GM12874 (cell line): ENCODE measurements around the gene ATP2B3.

Source experiments
- CTCF ChIP-seq: IDR thresholded peaks from 2 replicates; pipeline ENCODE4 v1.5.1; 2011; ENCODE audit warnings: low read depth, mild to moderate bottlenecking, control low read depth, low read length, moderate library complexity; ENCODE audit not compliant: insufficient read depth

The ATP2B3 gene

GRCh38 chrX:153491351-153491914, 26.0 kb upstream of the ATP2B3 start:
- TF ChIP-seq CTCF, result no peak

- no peak for TF ChIP-seq CTCF
Measured at GRCh38 chrX:153491918-153492317, 25.5 kb upstream of the ATP2B3 start.

- TF ChIP-seq CTCF, result no peak
Measured at GRCh38 chrX:153492543-153492942, 24.9 kb upstream of the ATP2B3 start.

GRCh38 chrX:153493085-153493484, 24.4 kb upstream of the ATP2B3 start:
- TF ChIP-seq CTCF, result no peak

- TF ChIP-seq CTCF, result no peak
Measured at GRCh38 chrX:153494061-153494460, 23.4 kb upstream of the ATP2B3 start.

GRCh38 chrX:153494541-153495361, 22.7 kb upstream of the ATP2B3 start, which contains the start of gene BGN:
TSS of gene BGN (plus strand) at chrX:153494980. CDS start at chrX:153504632, 9,652 bp downstream.
- no peak for TF ChIP-seq CTCF

GRCh38 chrX:153495362-153495751, 22.1 kb upstream of the ATP2B3 start:
- no peak for TF ChIP-seq CTCF
